SIG-M5 (cell line): ENCODE measurements around the gene SCAANT1.

ENCODE experiments used
- DNase-seq: peaks from one replicate; lab custom pipeline; 2025; lab: John Stamatoyannopoulos, UW

The SCAANT1 gene

DNA sequence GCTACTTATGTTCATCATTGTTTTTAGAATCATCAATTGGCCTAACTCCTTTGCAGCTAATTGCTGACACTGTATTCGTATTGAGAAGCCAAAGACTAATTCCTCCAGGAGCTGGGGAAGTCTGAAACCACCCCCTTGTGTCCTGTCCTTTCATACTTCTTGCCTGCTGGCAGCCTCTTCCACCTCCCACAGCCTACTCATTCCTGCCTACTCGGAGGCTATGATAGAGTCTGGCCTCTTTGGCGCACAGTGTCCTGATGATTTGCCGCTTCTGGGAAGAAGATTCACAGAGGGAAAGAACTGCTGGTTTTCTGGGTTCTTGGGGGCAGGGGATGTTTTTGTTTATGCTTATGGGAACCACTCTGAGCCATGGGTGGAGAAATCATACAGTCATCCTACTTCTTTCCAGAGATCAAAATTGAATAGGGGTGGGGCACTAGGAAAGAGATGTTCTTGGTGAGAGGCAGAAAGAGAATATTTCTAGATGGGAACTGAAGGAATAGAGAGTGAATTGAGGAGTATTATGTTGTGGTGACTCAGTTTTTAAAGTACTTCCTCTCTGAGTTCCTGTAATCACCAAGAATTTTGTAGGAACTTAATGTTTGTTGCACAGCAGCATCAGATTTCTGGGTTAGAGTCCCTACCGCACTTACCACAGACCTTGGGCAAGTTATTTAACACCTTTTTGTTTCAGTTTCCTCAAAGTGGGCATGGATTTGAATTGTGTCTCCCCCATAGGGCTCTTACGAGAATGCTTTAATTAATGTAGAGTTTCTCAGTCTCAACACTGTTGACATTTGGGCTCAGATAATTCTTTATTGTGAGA is 22.1 kb upstream of the SCAANT1 start:
- peak; percentile 79 for DNase-seq

DNA sequence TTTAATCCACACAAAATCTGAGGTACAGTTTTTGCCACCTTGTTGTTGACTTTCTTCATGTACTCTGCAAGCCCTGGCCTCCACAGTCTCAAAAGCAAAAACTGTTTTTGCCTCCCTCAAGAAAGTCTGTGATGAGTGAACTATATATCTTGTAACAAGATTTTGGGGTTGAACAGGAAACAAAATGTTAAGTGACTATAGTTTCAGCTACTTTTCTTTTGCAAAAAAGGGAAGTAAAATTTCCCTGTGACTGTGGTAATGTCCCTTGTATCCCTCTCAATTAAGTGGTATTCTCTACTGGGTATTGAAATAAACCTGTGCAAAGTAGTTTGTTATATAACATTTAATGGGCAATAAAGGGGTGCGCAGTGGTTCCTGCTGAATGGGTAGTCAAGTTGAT is 21.3 kb upstream of the SCAANT1 start:
- DNase-seq = peak; percentile 44

DNA sequence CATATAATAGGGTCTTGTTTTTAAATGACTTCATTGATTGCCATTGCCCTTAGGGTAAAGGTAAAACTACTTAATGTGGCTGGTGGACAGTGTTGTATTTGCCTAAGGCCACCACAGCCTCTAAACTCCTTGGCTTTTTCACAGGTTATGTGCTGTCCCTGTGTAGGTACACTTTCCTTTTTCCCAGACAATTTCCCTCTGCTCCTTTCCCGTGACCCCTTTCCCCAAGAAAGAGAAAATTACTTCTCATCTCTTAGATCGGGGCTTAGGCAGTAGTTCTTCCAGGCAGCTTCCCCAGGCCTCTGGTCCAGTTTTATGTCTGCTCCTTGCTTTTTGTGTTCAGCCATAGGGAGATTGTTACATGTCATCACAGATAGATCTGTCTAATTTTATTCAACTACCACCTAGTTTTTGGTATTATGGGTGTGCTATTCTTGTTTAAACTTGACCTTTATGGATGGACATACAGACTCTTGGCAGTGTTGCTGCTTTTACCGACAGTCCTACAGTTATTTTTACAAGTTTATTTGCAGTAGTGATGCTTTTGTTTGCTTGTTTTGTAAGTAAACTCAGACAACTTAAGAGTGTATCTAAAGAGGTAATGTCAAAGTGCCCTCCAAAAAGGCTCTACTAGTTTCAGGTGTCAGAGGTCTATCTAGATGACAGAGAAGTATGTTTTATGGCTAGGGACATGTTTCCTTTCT is 20.5 kb upstream of the SCAANT1 start:
- DNase-seq = no peak

GRCh38 chr3:63931290-63931689 is 19.1 kb upstream of the SCAANT1 start:
- no peak for DNase-seq

DNA sequence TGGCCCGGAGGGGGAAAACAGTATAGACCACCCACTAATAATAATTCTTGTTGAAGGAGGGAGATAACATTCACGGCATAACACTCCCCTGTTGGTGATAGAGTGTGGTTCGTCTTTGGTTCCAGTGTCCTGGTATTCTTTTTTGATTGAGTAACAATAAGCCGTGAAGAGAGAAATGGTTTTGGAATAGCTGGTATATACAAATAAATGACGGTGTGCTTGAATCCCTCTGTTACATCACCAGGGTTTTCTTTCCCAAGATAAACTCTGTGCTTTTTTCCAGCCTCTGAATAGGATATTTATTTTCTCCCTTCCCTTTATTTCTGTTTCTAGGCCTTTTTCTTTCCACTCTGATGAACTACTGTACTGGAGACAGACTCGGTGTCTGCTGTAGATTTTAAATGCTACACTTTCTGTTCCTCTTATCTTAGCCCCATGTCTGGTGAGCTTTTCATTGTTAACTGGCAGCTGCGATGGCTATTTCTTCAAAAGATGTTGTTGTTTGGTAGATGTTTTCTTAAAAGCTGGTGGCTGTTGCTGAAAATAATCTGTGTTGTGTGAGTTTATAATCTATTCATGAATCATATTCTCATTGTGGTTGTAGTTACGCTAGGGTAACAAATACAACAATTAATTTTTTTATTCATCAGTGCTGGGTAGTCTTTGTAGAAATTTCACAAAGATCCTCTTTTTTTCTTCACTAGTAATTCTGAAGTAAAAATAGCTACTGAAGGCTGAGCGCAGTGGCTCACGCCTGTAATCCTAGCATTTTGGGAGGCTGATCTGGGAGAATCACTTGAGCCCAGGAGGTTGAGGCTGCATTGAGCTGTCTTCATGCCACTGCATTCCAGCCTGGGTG is 15.5 kb upstream of the SCAANT1 start:
- peak; percentile 19 for DNase-seq

GRCh38 chr3:63926309-63926708 is 14.1 kb upstream of the SCAANT1 start:
- DNase-seq = no peak

- no peak for DNase-seq
Measured at GRCh38 chr3:63922491-63923199, 10.5 kb upstream of the SCAANT1 start.

DNA sequence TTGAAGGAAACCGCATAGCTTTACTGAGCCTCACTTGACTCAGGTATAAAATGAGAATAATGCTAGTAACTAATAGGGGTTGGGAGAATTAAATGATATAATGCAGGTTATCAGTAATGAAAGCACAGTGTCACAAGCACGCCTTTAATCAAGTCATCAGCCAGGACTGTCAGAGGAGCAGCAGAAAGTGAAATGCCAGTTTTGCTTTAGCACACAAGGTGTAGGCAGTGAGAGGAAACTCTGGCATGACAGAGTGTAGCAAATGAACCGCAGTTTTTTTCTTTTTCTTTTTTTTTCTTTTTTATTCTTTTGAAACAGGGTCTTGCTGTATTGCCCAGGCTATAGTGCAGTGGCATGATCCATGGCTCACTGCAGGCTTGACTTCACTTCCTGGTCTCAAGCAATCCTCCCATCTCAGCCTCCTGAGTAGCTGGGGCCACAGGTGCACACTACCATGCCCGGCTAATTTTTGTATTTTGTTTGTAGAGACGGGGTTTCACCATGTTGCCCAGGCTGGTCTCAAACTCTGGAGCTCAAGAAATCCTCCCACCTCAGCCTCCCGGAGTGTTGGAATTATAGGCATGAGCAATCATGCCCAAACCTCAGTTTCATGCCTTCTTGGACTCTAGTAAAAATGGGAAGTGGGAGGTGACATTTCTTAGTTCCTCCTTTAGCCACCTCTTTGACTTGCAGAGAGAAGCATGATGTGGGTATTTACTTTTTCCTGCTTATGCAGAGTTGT is 9.7 kb upstream of the SCAANT1 start:
- DNase-seq = peak; percentile 55

DNA sequence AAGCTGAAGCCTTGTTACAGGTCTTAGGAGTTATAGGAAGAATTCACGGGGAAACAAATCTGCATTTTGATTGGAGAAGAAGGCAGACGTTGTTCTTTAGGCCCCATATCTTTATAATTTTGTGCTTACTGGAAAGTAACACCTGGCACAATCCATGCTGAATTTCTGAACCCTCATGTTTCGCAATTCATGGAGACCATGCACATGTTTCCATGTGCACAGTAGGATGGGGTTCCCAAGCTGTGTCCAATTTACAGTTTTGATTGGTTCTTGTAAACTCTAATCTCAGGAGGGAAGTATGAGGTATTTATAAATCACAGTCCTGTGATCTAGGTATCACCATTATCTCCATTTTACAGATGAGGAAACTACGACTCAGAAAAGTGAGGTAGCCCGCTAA is 7.8 kb upstream of the SCAANT1 start:
- no peak for DNase-seq

DNA sequence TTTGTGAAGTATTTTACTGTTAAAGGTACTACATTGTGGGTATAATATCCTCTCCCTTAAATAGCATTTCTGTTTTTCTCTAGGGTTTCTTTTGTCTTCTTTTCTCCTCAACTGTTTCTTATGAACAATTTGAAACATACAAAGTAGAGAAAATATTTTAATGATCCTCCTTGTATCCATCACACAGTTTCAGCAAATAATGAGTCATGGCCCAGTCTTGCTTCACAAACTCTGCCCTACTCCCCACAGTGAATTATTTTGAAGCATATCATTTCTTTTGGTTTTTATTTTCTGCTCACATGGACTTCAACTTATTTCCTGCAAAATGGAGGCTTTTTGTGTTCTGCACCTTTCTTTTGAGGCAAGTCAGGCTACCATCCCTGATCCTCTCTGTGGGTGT is 6.1 kb upstream of the SCAANT1 start:
- DNase-seq = no peak

- DNase-seq = no peak
Measured at GRCh38 chr3:63914312-63914711, 2.1 kb upstream of the SCAANT1 start.

DNA sequence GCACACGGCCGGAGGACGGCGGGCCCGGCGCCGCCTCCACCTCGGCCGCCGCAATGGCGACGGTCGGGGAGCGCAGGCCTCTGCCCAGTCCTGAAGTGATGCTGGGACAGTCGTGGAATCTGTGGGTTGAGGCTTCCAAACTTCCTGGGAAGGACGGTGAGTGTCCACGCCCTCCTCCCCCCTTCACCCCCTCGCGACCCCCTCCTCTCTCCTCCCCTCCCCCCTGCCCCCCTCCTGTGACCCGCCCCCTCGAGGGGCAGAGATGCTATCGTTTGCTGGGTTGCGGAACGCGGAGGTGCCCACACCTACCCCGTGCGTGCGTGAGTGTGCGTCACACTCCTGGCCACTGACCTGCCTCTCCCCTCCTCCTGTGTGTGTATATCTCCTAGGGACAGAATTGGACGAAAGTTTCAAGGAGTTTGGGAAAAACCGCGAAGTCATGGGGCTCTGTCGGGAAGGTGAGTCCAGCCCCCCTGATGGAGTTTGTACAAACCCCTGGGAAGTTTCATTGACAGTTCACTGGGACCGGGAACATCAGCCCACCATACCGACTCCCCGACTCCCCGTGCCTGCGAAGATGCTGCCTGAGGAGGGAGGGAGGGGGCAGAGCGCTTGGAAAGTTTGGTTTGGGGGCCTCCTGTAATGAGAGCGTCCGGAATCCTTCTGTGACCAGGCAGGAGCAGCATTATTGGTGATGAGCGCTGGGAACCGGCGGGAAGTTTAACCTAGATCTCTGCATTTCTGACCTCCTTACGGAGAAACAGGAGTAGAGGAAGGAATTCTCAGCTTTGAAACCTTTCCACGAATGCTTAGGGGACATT is 795 bp upstream of the SCAANT1 start:
- no peak for DNase-seq

- DNase-seq = no peak
Measured at GRCh38 chr3:63911509-63911872, 692 bp downstream of the SCAANT1 start.

- no peak for DNase-seq
Measured at GRCh38 chr3:63910891-63911290, 1.3 kb downstream of the SCAANT1 start.

- DNase-seq = no peak
Measured at GRCh38 chr3:63910001-63910400, 2.2 kb downstream of the SCAANT1 start.

DNA sequence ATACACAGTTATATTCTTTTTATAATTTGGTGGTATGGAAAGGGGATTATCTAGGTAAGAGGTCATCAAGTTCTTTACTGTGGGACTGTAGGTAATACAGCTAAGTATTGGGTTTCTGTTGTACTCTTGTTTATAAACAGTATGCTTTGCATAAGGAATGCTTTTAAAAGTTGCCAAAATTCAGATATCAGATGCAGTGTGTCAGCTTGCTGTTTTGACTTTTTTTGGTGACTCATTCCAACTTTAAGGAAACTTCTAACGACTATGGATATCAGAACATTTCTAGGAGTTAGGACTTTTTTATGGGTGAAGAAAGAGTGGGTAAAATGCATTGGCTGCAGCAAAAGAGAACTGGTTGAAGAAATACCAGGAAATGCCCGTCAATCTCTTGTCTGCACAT is 2.8 kb downstream of the SCAANT1 start:
- DNase-seq = no peak

DNA sequence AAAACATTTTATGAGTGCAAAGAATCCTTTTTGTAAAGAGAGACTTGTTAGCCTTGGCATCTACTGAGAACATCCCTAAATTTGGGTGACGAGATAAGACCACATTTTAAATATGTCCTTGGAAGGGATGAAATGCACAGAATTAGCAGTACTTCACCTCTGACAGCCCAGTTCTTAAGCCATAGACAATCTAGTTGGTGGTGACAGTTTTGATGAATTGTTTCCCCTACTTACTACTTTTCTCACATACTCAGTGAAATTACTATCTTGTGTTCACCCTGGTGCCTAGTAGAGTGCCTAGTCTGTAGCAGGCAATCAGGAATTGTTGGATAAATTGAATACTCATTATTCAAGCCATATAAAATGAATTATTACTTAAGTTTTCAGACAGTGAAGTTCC is 3.4 kb downstream of the SCAANT1 start:
- DNase-seq = no peak

DNA sequence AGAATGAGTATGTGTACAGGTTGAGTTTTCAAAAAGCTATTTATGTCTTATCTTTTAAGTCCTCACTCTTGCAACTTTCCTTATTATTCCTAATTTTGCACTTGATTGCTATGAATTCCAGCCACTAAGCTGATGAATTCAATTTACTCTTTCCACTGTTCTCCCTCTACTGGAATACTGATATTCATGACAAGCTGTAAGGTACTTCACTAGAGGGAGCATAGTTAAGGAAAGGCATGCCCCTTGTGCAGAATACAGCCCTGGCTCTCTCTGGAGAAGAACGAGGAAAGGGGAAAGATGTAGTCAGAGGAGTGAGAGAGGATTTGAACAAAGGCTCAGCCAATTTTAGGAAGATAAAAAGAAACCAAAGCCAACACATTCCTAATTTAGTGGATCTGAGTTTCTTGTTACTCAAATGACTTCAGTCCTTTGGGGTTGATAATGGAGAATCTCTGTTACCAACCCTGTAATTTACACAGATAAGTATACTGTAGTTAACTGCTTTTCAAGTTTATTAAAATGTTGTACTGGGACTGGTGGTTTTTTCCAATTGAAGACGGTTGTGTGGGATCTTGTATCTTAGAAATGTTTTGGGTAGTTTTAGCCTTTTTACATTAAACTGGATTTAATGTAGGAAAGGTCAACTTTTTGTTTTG is 4.0 kb downstream of the SCAANT1 start:
- no peak for DNase-seq

DNA sequence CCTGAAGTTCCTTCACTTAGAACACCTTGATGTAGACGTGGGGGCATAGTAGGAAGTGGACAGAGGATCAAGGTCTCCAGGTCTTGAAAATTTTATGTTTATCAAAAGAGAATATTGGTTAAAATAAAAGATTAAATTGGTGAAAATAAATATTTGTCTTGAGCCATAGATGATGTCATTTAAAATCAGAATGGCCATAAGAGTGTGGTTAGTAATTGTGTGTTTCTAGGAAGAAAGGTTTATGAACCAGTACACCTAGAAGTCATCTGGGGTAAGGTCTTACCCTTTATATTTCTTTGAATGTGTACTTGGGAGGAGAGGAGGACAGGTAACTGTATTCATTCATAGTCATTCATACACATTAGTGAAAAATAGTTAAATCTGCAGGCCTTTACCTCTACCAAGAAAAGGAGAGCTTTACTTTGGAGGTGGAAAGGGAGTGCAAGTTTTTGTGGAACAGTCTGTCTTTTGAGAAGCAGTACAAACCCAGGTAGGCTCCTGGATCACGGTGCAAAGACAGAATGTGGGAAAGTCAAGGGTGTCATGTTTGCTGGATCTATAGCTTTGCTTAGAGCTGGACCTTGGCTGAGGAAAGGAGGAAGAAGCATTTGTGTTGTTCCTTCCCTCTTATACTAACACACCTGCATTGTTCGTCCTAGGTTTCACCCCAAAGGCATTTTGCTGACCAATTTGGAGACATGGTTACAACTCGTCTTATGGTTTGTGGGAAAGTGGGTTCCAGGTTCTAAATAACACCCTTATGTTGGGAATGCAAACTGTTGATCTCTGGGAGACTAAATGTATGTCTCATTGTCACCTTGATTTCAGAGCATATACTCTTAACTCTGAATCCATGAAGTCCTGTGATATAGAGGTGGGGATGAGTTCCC is 6.2 kb downstream of the SCAANT1 start:
- DNase-seq = no peak
